HG03066 (cell line): Measurements from ENCODE around the gene RTL1.

Experiments
- ATAC-seq: cut with Tn5 transposase; IDR thresholded peaks from one replicate; pipeline ENCODE4 v1.9.1; 2021; ENCODE audit warnings: low read depth; ENCODE audit not compliant: unreplicated experiment

The RTL1 gene

DNA sequence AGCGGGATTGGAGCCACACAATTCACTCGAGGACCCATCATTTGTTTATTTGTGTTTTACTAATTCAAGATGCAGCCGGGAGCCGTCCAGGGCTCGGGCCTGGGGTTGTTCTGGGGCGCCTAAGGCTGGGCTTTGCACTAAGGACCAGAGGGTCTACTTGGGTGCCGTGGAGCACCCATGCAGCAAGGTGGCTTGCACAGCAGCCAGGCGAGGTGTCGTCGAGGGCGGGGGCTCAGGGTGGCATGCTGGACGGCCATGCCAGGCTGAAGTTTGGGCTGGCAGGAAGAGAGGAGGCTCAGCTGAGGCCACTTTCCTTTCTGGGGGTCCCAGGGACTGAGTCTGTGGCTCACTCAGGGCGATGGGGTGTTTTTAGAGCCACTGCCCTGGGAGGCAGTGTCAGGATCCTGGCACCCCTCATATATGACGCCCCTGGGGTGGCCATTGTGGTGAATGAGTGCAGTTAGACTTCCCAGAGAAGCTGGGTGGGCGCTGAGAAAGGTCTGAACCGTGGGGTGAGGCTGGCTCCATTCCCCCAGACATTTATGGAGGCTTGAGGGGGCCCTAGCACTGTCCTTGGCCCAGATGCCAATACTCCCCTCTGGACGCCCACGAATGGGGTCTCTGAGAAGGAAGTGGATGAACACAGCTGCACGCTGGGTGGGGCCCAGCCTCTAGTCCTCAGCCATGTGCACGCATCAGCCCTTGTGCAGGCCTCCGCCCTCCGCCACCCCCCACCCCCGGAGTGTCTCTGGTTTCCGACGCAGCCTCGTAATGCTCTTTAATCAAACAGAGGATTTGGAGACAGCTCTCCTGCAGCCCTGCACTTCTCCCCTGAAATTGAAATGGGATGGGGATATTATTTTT lies 66.3 kb downstream of the RTL1 start:
- no peak for ATAC-seq

GRCh38 chr14:100836311-100836805 lies 67.2 kb downstream of the RTL1 start:
- no peak for ATAC-seq

- no peak for ATAC-seq
Measured at GRCh38 chr14:100835548-100836310, 67.8 kb downstream of the RTL1 start.

DNA sequence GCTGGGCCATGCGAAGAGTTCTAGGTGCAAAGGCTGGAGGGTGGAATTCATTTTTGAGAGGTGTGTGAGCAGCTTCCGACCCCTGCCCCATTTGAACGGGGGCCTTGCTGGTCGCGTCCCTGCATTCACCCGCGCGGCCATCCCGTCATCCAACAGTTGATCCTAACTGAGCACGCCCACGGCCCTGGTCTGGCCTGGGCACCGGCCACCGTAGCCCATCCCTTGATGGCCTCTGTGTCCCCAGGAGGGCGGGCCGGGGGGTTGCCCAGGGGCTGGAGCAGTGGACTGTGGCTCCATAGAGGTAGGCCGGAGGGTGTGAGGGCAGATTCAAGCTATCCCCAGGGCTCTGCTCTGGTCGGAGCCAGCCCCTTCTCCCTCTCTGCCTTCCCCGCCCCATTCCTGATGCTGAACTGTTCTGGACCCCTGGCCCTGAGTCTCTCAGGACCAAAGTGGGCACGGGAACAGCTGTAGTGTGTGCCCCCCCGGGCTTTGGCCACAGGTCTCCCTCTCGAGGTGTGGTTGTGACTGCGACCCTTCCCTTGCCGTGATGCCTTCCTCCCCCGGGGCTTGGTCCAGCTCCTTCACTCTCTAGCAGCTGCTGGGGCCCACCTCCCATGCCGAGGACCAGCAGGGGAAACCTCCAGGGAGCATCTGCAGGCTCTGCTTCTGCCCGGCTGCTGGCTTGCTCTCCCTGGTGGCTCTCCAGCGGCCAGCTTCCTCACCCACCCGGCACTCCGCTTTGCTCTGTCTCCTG lies 68.6 kb downstream of the RTL1 start:
- ATAC-seq: no peak

DNA sequence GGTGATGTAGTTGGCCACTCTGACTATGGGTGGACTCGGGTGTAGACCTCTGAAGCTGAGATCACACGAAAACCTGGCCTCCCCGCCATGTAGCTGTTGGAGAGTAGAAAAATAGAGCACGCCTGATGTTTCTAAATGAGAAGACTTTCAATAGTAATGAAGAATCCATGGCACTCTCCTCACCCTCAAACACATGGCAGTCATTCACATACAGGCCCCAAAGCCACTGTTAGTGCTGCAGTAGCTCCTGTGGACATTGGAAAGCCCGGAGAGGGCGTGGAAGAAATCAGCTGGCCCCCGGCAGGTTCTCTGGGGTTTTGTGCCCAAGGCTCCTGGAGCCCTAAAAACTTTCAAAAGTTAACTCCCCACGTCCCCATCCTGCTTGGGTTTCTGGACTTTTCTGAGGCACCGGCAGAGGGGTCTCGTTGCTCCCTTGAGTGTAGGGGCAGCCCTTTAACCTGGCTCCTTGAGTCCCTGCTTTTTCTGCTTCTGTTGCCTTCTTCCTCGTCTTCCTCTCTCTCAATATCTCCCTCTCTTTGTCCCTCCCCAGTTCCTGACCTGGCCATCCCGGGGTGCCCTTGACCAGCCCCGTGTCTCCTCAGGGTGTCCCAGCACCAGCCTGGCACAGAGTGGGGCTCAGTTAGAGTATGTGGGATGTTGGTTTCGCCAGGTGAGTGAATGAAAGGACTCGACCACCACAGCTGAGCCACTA lies 69.3 kb downstream of the RTL1 start:
- ATAC-seq: no peak

- no peak for ATAC-seq
Measured at GRCh38 chr14:100832311-100832960, 71.1 kb downstream of the RTL1 start.

- ATAC-seq: no peak
Measured at GRCh38 chr14:100830681-100831080, 72.8 kb downstream of the RTL1 start.
